ENCODE measurements around the gene LARP1.

DNA sequence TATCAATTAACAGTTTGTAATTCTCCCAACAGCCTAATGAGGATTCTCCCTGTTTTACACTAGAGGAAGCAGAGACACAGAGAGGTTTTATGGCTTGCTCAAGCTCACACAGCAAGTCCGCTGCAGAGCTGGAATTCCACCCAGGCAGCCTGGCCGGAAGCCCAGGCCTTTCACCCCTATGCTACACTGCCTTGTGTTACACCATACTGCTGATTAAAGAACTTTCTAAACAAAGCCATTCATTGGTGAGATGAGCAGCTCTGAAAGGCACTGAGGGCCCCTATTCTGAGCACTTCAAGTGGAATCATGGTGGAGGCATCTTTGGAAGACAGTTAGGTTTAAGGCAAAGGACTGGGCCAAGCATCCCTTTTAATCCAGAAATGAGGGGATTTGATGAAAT, 14.7 kb upstream of the LARP1 start:
- TF ChIP-seq CTCF (conservative IDR thresholded peaks at IDR 0.05; ENCODE audit: low read length) (no peak), EZH2phosphoT487 (IDR thresholded peaks at IDR 0.05; ENCODE audit: borderline replicate concordance) (no peak)
